Measurements from ENCODE around the gene MAP2K1. TPM values are rescaled to one million over a fixed set of nuclear protein-coding genes. Genes with fewer than 3 reads are reported as not detected.
"Not testable (repeated sequence)": the region's sequence is repeated elsewhere in the genome, so short reads cannot be mapped to it uniquely, and the experiment has no call there.

Gene MAP2K1
- total and polyA plus RNA-seq, 4 donors, result 14.3 to 30.2 (median 24.4) TPM

DNA sequence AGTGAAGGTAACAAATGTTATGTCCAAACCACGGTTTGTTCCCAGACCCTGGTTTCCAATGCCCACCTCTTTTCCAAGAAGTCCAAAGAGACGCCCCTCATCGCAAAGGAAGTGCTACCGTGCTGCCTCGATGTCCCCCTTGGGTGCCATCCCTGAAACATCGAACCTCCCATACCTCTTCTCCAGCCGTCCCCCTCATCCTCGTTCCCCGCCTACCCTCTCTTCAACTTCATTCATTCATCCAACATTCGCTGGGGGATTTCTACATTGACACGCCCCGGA is 30.7 kb upstream of the MAP2K1 start:
- Histone ChIP-seq H3K9me3 (ENCODE audit: control insufficient read depth in 4 of 4, low read length in 3 of 4) (no peaks in the 10 kb centered on the region), H3K4me1 (ENCODE audit: control insufficient read depth in 4 of 4, insufficient read depth in 4 of 4, low read length in 3 of 4) (peaks cover 0 to 15% (median 6%) of the 10 kb centered on the region in 4 donors), H3K36me3 (ENCODE audit: control insufficient read depth in 4 of 4, insufficient read depth in 3 of 4, low read depth in 1 of 4, low read length in 3 of 4) (no peaks in the 10 kb centered on the region), H3K27me3 (ENCODE audit: control insufficient read depth in 4 of 4, insufficient read depth in 4 of 4, low read length in 3 of 4) (no peaks in the 10 kb centered on the region), H3K4me3 (ENCODE audit: low read depth in 1 of 3, low read length in 3 of 3) (peak overlapping the region; percentile 63 to 76 (median 64)), H3K27ac (ENCODE audit: low read depth in 1 of 2, low read length in 2 of 2) (peak overlapping the region; percentile 69 to 77), H3K9ac (ENCODE audit: low read depth in 1 of 2, low read length in 2 of 2) (peak overlapping the region; percentile 63 to 68)
- no peak for DNase-seq (ENCODE audit: low spot score)
- TF ChIP-seq EGR1 (IDR thresholded peaks at IDR 0.05; ENCODE audit: low read depth in 2 of 2), result no peak
- 7% methylated on average over 12 of the region's 12 CpGs for WGBS

DNA sequence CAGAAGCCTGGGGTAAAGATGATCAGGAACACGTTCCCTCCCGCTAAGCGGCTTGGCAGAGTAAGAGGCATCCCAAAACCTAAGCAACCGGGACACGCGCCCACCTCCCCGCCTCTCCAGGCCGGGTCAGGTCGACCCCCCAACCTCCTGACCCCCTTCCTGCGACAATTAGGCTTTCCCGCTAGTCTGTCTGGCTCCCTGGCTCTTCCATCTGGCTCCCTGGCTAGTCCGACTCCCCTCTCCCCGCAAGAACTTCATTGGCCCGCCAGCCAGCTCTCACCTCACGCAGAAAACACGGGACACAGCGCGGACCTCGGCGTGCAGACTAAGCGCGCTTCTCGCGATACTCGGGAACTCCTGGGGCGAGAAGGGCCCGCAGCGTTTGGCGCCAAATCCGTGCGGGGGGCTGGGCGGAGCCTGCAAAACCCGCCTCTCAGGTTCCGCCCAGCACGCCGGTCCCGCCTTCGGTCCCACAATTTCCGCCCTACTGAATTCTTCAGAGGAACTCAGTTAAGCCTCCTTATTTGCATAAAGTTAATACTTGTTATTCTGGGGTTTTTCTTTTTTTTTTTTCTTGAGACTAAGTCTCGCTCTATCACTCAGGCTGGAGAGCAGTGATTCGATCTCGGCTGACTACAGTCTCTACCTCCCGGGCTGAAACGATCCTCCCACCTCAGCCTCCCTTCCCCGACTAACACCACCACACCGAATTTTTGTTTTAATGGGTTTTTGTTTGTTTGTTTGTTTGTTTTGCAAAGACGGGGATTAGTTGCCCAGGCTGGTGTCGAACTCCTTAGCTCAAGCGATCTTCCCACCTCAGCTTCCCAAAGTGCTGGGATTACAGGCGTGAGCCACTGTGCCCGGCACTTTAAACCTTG is 30.1 kb upstream of the MAP2K1 start, which contains the start of gene TIPIN:
TIPIN (minus strand) TSS at position 327 of the 878 bp plus-strand sequence. CDS start 3,738 bp downstream, outside the sequence.
- peak; percentile 92 for DNase-seq (ENCODE audit: low spot score)
- WGBS, result 6% methylated on average over 51 of the region's 51 CpGs
- H3K9ac ChIP-seq (ENCODE audit: low read depth in 1 of 2, low read length in 2 of 2), result peak within 1 kb of the TSS; percentile 68 to 86

DNA sequence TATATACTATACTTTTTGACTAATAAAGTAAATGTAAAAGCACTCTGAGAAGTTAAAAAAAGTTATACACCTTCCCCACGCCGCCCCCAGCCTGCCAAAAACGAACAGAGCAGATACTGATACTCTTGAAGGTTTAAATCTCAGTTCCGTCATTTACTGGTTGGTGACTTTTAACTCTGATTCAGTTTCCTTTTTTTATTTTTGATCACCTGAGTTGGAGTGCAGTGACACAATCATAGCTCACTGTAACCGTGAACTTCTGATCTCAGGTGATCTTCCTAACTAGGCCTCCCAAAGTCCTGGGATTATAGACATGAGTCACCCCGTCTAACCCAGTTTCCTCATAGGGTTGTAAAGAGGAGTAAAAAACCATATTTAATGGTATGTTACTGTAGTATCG is 27.0 kb upstream of the MAP2K1 start:
- Histone ChIP-seq H3K4me3 (ENCODE audit: low read depth in 1 of 3, low read length in 3 of 3) (no peak overlapping the region), H3K27me3 (ENCODE audit: control insufficient read depth in 4 of 4, insufficient read depth in 4 of 4, low read length in 3 of 4) (no peaks in the 10 kb centered on the region), H3K4me1 (ENCODE audit: control insufficient read depth in 4 of 4, insufficient read depth in 4 of 4, low read length in 3 of 4) (peaks cover 0 to 12% (median 6%) of the 10 kb centered on the region in 4 donors), H3K9me3 (ENCODE audit: control insufficient read depth in 4 of 4, low read length in 3 of 4) (no peaks in the 10 kb centered on the region), H3K36me3 (ENCODE audit: control insufficient read depth in 4 of 4, insufficient read depth in 3 of 4, low read depth in 1 of 4, low read length in 3 of 4) (no peaks in the 10 kb centered on the region), H3K9ac (ENCODE audit: low read depth in 1 of 2, low read length in 2 of 2) (no peak overlapping the region), H3K27ac (ENCODE audit: low read depth in 1 of 2, low read length in 2 of 2) (no peak overlapping the region)
- WGBS, result 86% methylated on average over 7 of the region's 7 CpGs
- no peak for TF ChIP-seq FOXA2 (IDR thresholded peaks at IDR 0.05)
- no peak for TF ChIP-seq FOXA1 (IDR thresholded peaks at IDR 0.05)
- no peak for DNase-seq (ENCODE audit: low spot score)

More for the DNA sequence above, 30.1 kb upstream of the MAP2K1 start, which contains the start of gene TIPIN:
- Histone ChIP-seq H3K4me1 (ENCODE audit: control insufficient read depth in 4 of 4, insufficient read depth in 4 of 4, low read length in 3 of 4) (peaks cover 0 to 12% (median 6%) of the 10 kb centered on the region in 4 donors), H3K9me3 (ENCODE audit: control insufficient read depth in 4 of 4, low read length in 3 of 4) (no peaks in the 10 kb centered on the region), H3K4me3 (ENCODE audit: low read depth in 1 of 3, low read length in 3 of 3) (peak within 1 kb of the TSS; percentile 63 to 76 (median 65)), H3K27ac (ENCODE audit: low read depth in 1 of 2, low read length in 2 of 2) (peak within 1 kb of the TSS; percentile 69 to 77), H3K27me3 (ENCODE audit: control insufficient read depth in 4 of 4, insufficient read depth in 4 of 4, low read length in 3 of 4) (no peaks in the 10 kb centered on the region), H3K36me3 (ENCODE audit: control insufficient read depth in 4 of 4, insufficient read depth in 3 of 4, low read depth in 1 of 4, low read length in 3 of 4) (no peaks in the 10 kb centered on the region)
- TF ChIP-seq, protein P1, sequence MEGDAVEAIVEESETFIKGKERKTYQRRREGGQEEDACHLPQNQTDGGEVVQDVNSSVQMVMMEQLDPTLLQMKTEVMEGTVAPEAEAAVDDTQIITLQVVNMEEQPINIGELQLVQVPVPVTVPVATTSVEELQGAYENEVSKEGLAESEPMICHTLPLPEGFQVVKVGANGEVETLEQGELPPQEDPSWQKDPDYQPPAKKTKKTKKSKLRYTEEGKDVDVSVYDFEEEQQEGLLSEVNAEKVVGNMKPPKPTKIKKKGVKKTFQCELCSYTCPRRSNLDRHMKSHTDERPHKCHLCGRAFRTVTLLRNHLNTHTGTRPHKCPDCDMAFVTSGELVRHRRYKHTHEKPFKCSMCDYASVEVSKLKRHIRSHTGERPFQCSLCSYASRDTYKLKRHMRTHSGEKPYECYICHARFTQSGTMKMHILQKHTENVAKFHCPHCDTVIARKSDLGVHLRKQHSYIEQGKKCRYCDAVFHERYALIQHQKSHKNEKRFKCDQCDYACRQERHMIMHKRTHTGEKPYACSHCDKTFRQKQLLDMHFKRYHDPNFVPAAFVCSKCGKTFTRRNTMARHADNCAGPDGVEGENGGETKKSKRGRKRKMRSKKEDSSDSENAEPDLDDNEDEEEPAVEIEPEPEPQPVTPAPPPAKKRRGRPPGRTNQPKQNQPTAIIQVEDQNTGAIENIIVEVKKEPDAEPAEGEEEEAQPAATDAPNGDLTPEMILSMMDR (IDR thresholded peaks at IDR 0.05; ENCODE audit: low read depth, low read length, missing input control), result no peak
- peak in 1 of 2 donors; percentile 15 for TF ChIP-seq HNF4A (conservative IDR thresholded peaks at IDR 0.05)
- TF ChIP-seq HNF4G (IDR thresholded peaks at IDR 0.05), result no peak
- no peak for TF ChIP-seq NR2F2 (IDR thresholded peaks at IDR 0.05)
- TF ChIP-seq GABPA (IDR thresholded peaks at IDR 0.05 in 1 of 2, conservative IDR thresholded peaks at IDR 0.05 in 1 of 2), result peak; percentile 37 to 69
- no peak for TF ChIP-seq YY1 (IDR thresholded peaks at IDR 0.05)
- peak; percentile 70 for TF ChIP-seq TAF1 (conservative IDR thresholded peaks at IDR 0.05)
- TF ChIP-seq, protein P2, sequence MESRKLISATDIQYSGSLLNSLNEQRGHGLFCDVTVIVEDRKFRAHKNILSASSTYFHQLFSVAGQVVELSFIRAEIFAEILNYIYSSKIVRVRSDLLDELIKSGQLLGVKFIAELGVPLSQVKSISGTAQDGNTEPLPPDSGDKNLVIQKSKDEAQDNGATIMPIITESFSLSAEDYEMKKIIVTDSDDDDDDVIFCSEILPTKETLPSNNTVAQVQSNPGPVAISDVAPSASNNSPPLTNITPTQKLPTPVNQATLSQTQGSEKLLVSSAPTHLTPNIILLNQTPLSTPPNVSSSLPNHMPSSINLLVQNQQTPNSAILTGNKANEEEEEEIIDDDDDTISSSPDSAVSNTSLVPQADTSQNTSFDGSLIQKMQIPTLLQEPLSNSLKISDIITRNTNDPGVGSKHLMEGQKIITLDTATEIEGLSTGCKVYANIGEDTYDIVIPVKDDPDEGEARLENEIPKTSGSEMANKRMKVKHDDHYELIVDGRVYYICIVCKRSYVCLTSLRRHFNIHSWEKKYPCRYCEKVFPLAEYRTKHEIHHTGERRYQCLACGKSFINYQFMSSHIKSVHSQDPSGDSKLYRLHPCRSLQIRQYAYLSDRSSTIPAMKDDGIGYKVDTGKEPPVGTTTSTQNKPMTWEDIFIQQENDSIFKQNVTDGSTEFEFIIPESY (IDR thresholded peaks at IDR 0.05), result peak; percentile 100
- no peak for TF ChIP-seq JUND (IDR thresholded peaks at IDR 0.05)
- TF ChIP-seq SP1 (IDR thresholded peaks at IDR 0.05), result peak; percentile 67
- TF ChIP-seq MAX (IDR thresholded peaks at IDR 0.05), result peak; percentile 50
- peak; percentile 36 to 58 for TF ChIP-seq RAD21 (IDR thresholded peaks at IDR 0.05)
- no peak for TF ChIP-seq EGR1 (IDR thresholded peaks at IDR 0.05; ENCODE audit: low read depth in 2 of 2)
- no peak for TF ChIP-seq RXRA (IDR thresholded peaks at IDR 0.05)

GRCh38 chr15:66361745-66362460 is 24.8 kb upstream of the MAP2K1 start:
- not testable (repeated sequence) for H3K9me3 ChIP-seq (ENCODE audit: control insufficient read depth in 4 of 4, low read length in 3 of 4); H3K27me3 ChIP-seq (ENCODE audit: control insufficient read depth in 4 of 4, insufficient read depth in 4 of 4, low read length in 3 of 4); H3K27ac ChIP-seq (ENCODE audit: low read depth in 1 of 2, low read length in 2 of 2); H3K36me3 ChIP-seq (ENCODE audit: control insufficient read depth in 4 of 4, insufficient read depth in 3 of 4, low read depth in 1 of 4, low read length in 3 of 4); H3K4me3 ChIP-seq (ENCODE audit: low read depth in 1 of 3, low read length in 3 of 3); H3K4me1 ChIP-seq (ENCODE audit: control insufficient read depth in 4 of 4, insufficient read depth in 4 of 4, low read length in 3 of 4); H3K9ac ChIP-seq (ENCODE audit: low read depth in 1 of 2, low read length in 2 of 2); DNase-seq (ENCODE audit: low spot score)
- 81% methylated on average over 15 of the region's 15 CpGs for WGBS

Data from liver (tissue), 9 donors.